Smooth muscle cell (in vitro differentiated cells): ENCODE measurements around the gene PIGC. TPM values are rescaled to one million over a fixed set of nuclear protein-coding genes. Genes with fewer than 3 reads are reported as not detected.

Experiments
- DNase-seq: peaks from one replicate; lab custom pipeline; 2025; ENCODE audit not compliant: unreplicated experiment; lab: John Stamatoyannopoulos, UW
- H2AFZ ChIP-seq: fragments of 200-600 bp; sonication (generic); 2 replicates; pipeline ENCODE4 v1.6.0; 2016; ENCODE audit warnings: antibody characterized with exemption, low read depth, mild to moderate bottlenecking
- H3F3A ChIP-seq: fragments of 200-600 bp; sonication (generic); 2 replicates; pipeline ENCODE4 v1.6.0; 2017; ENCODE audit warnings: antibody characterized with exemption, low read depth
- H3K27ac ChIP-seq: fragments of 200-600 bp; sonication (generic); 2 replicates; pipeline ENCODE4 v1.5.1; 2016; ENCODE audit warnings: low read depth, mild to moderate bottlenecking
- H3K27me3 ChIP-seq: fragments of 200-600 bp; sonication (generic); 2 replicates; pipeline ENCODE4 v1.6.1; 2016; ENCODE audit warnings: low read depth, mild to moderate bottlenecking
- H3K36me3 ChIP-seq: fragments of 200-600 bp; sonication (generic); 2 replicates; pipeline ENCODE4 v1.5.1; 2016; ENCODE audit warnings: low read depth
- H3K4me1 ChIP-seq: fragments of 200-600 bp; sonication (generic); 2 replicates; pipeline ENCODE4 v1.5.1; 2016; ENCODE audit warnings: low read depth
- H3K4me2 ChIP-seq: fragments of 200-600 bp; sonication (generic); 2 replicates; pipeline ENCODE4 v1.6.0; 2016; ENCODE audit warnings: mild to moderate bottlenecking
- H3K4me3 ChIP-seq: fragments of 200-600 bp; sonication (generic); 2 replicates; pipeline ENCODE4 v1.5.1; 2016; ENCODE audit warnings: mild to moderate bottlenecking
- H3K79me2 ChIP-seq: fragments of 200-600 bp; sonication (generic); 2 replicates; pipeline ENCODE4 v1.6.0; 2016; ENCODE audit warnings: low read depth, mild to moderate bottlenecking
- H3K9ac ChIP-seq: fragments of 200-600 bp; sonication (generic); 2 replicates; pipeline ENCODE4 v1.6.0; 2016; ENCODE audit warnings: low read depth
- H3K9me3 ChIP-seq: fragments of 200-600 bp; sonication (generic); replicated peaks from 2 replicates; pipeline ENCODE4 v1.5.1; 2016; ENCODE audit warnings: low read depth
- H4K20me1 ChIP-seq: fragments of 200-600 bp; sonication (generic); 2 replicates; pipeline ENCODE4 v1.6.0; 2016; ENCODE audit warnings: low read depth
- WGBS: methylation state at CpG from one replicate; pipeline ENCODE4 v1.1.7; 2016; ENCODE audit warnings: low lambda C conversion rate; 5-methylcytosine and 5-hydroxymethylcytosine counted together
- polyA plus RNA-seq: library from polyadenylated mRNA; unstranded; fragments of >200 nt; fragmentation: Nextera tagmentation; extraction: Ambion mirVana; gene quantifications from 2 replicates; pipeline ENCODE4 v1.2.1, GENCODE V29; 2016
- total RNA-seq: library from RNA; depleted of rRNA; stranded (reverse); fragments of >200 nt; gene quantifications from 2 replicates; pipeline ENCODE4 v1.2.3, GENCODE V29; 2014
- TF ChIP-seq, protein P1 (sequence below): fragments of 200-600 bp; sonication (generic); IDR thresholded peaks from 2 replicates; pipeline ENCODE4 v1.5.1; 2017; ENCODE audit warnings: borderline replicate concordance, mild to moderate bottlenecking, antibody characterized with exemption; ENCODE audit not compliant: insufficient read depth, poor library complexity, severe bottlenecking

Gene PIGC
- total and polyA plus RNA-seq, 2 experiments from 2014 or later = 25.3 to 41.1 TPM

DNA sequence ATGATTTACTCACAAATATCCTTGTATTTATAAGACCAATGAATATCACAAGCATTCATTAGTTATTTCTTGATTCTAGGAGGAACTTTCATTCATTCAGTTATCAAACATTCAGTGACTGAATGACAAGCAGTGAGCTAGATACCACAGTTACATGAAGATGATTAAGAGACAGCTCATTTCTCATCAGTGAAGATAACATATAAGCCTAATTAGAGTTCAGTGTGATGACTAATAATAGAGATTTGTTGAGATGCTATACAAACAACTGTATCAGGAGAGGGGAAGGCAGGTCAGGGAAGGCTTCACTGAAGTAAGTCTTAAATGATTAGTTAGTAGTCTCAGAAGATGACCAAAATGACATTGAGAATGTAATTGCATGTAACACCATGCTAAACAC lies 38.0 kb downstream of the PIGC start:
- no peaks in the 10 kb centered on the region for H3K9me3 ChIP-seq
- no peaks in the 10 kb centered on the region for H4K20me1 ChIP-seq
- no peak overlapping the region for H3K27ac ChIP-seq
- H3K9ac ChIP-seq = no peak overlapping the region
- DNase-seq = no peak
- peak overlapping the region; percentile 6 for H3K4me2 ChIP-seq
- no peak overlapping the region for H3K4me3 ChIP-seq
- H2AFZ ChIP-seq = no peak overlapping the region
- TF ChIP-seq, protein P1, sequence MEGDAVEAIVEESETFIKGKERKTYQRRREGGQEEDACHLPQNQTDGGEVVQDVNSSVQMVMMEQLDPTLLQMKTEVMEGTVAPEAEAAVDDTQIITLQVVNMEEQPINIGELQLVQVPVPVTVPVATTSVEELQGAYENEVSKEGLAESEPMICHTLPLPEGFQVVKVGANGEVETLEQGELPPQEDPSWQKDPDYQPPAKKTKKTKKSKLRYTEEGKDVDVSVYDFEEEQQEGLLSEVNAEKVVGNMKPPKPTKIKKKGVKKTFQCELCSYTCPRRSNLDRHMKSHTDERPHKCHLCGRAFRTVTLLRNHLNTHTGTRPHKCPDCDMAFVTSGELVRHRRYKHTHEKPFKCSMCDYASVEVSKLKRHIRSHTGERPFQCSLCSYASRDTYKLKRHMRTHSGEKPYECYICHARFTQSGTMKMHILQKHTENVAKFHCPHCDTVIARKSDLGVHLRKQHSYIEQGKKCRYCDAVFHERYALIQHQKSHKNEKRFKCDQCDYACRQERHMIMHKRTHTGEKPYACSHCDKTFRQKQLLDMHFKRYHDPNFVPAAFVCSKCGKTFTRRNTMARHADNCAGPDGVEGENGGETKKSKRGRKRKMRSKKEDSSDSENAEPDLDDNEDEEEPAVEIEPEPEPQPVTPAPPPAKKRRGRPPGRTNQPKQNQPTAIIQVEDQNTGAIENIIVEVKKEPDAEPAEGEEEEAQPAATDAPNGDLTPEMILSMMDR = no peak
- no peaks in the 10 kb centered on the region for H3F3A ChIP-seq
- no peaks in the 10 kb centered on the region for H3K36me3 ChIP-seq
- peaks cover 14% of the 10 kb centered on the region for H3K79me2 ChIP-seq
- H3K4me1 ChIP-seq = peaks cover 2% of the 10 kb centered on the region
- H3K27me3 ChIP-seq = no peaks in the 10 kb centered on the region

DNA sequence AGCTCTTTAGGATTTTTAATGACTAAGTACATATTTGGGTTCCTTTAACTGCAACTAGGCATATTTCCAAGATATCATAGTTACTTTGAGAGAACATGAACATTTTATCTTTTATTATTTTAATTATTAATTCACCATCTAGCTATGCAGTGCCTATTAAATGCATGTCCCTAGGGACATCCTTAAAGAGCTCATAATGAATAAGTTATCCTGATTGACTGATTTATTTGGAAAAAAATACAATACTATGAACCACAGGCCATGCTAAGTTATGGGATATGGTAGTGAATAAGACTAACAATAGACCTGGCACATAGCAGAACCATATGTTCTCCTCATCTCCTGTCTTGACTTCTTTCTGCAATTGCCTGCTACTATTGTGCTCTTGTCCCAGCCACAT lies 39.7 kb downstream of the PIGC start:
- Histone ChIP-seq H3K4me1 (peaks cover 16% of the 10 kb centered on the region), H3K4me2 (no peak overlapping the region), H3K9me3 (no peaks in the 10 kb centered on the region), H3K36me3 (no peaks in the 10 kb centered on the region), H3F3A (peaks cover 6% of the 10 kb centered on the region), H4K20me1 (no peaks in the 10 kb centered on the region), H3K9ac (no peak overlapping the region), H3K4me3 (no peak overlapping the region), H2AFZ (no peak overlapping the region), H3K27ac (no peak overlapping the region), H3K79me2 (peaks cover 14% of the 10 kb centered on the region), H3K27me3 (no peaks in the 10 kb centered on the region)
- TF ChIP-seq, protein P1 = no peak
- DNase-seq = no peak

DNA sequence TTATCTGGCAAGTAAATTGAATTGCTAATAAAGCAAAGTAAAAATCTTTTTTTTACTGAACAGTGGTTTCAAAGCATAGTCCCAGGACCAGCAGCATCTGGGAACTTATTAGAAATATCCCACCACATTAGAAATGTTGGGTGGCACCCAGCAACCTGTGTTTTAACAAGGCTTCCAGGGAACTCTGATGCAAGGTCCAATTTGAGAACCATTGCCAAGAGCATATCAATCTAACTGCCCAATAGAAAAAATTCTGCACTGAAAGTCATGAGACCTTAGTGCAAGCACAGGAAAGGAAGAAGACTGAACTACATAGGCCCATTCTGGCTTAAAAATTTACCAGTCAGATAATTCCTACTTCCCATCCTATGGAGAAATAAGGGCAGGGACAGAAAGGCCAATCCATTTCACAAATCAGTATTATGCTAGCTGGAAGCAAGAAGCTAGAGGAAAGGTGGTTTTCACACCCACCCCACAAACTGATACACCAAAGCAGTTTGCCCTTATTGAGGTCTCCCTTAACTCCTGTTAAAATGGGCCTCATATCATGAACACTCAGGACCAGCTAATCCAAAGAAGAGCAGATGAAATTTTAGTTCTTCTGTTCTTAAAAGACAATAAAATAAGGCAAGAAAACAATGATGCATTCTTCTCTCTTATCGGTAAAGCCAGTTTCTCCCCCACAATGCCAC lies 40.8 kb downstream of the PIGC start:
- Histone ChIP-seq H4K20me1 (no peaks in the 10 kb centered on the region), H2AFZ (no peak overlapping the region), H3K27ac (no peak overlapping the region), H3F3A (peaks cover 17% of the 10 kb centered on the region), H3K4me1 (peaks cover 21% of the 10 kb centered on the region), H3K9me3 (no peaks in the 10 kb centered on the region), H3K36me3 (no peaks in the 10 kb centered on the region), H3K4me3 (no peak overlapping the region), H3K9ac (no peak overlapping the region), H3K27me3 (no peaks in the 10 kb centered on the region), H3K79me2 (peaks cover 14% of the 10 kb centered on the region), H3K4me2 (no peak overlapping the region)
- no peak for DNase-seq
- WGBS = 86% methylated on average over 1 of the region's 1 CpG
- TF ChIP-seq, protein P1 = no peak

DNA sequence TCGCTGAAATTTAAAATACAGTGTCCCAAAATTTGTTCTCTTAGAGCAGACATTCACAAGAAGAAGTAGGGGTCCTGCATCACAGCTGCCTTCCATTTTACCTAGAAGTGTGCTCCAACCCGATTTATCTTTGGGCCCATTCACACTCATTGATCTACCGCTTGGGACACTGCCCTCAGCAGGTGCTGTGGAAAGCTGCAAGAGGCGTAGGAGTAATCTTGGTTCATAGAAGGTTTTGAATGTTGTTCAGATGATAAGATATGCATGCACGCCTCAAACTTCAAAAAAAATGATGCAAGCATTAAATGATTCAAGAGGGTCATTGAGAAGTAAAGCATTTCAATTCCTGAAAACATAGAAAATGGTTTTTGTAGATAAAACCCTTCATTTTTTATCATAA lies 42.0 kb downstream of the PIGC start:
- Histone ChIP-seq H3K9me3 (no peaks in the 10 kb centered on the region), H3K79me2 (peaks cover 14% of the 10 kb centered on the region), H3F3A (peaks cover 25% of the 10 kb centered on the region), H3K4me3 (no peak overlapping the region), H3K36me3 (no peaks in the 10 kb centered on the region), H4K20me1 (no peaks in the 10 kb centered on the region), H3K4me2 (no peak overlapping the region), H3K4me1 (peaks cover 30% of the 10 kb centered on the region), H3K27ac (peak overlapping the region; percentile 97), H3K9ac (no peak overlapping the region), H3K27me3 (no peaks in the 10 kb centered on the region), H2AFZ (no peak overlapping the region)
- WGBS = 68% methylated on average over 5 of the region's 5 CpGs
- DNase-seq = no peak
- TF ChIP-seq, protein P1 = peak; percentile 13
